Loucy (cell line): Measurements from ENCODE around the gene CENPF.

Experiments used
- EZH2phosphoT487 ChIP-seq: fragments of 200-600 bp; IDR thresholded peaks from 2 replicates; pipeline ENCODE4 v1.6.1; 2018; ENCODE audit warnings: antibody characterized with exemption, mild to moderate bottlenecking, moderate library complexity, borderline replicate concordance
- TF ChIP-seq, protein P1 (sequence below): fragments of 200-600 bp; sonication (generic); conservative IDR thresholded peaks from 2 replicates; pipeline ENCODE4 v1.5.1; 2014; ENCODE audit warnings: mild to moderate bottlenecking, antibody characterized with exemption, low read length

- TF ChIP-seq, protein P1, sequence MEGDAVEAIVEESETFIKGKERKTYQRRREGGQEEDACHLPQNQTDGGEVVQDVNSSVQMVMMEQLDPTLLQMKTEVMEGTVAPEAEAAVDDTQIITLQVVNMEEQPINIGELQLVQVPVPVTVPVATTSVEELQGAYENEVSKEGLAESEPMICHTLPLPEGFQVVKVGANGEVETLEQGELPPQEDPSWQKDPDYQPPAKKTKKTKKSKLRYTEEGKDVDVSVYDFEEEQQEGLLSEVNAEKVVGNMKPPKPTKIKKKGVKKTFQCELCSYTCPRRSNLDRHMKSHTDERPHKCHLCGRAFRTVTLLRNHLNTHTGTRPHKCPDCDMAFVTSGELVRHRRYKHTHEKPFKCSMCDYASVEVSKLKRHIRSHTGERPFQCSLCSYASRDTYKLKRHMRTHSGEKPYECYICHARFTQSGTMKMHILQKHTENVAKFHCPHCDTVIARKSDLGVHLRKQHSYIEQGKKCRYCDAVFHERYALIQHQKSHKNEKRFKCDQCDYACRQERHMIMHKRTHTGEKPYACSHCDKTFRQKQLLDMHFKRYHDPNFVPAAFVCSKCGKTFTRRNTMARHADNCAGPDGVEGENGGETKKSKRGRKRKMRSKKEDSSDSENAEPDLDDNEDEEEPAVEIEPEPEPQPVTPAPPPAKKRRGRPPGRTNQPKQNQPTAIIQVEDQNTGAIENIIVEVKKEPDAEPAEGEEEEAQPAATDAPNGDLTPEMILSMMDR, result no peak
- TF ChIP-seq EZH2phosphoT487, result no peak
These were observed 31.7 kb upstream of the CENPF start for GRCh38 chr1:214571281-214571680.
